Rectal smooth muscle tissue (tissue), 1 donor: ENCODE data around the gene NF1.
A peak's percentile ranks its signal among the peaks of the same experiment; 100 is the strongest.
"Not testable (repeated sequence)": the region's sequence is repeated elsewhere in the genome, so short reads cannot be mapped to it uniquely, and the experiment has no call there.

ENCODE experiments used
- H3K27ac ChIP-seq: one replicate; pipeline ENCODE4 v1.7.0; 2013; ENCODE audit warnings: low read depth, low read length, inconsistent platforms
- H3K27me3 ChIP-seq: one replicate; pipeline ENCODE4 v1.7.0; 2013; ENCODE audit warnings: low read length; ENCODE audit not compliant: control insufficient read depth, insufficient read depth
- H3K36me3 ChIP-seq: one replicate; pipeline ENCODE4 v1.7.0; 2013; ENCODE audit warnings: low read length; ENCODE audit not compliant: control insufficient read depth, insufficient read depth
- H3K4me1 ChIP-seq: one replicate; pipeline ENCODE4 v1.7.0; 2013; ENCODE audit warnings: low read length; ENCODE audit not compliant: control insufficient read depth, insufficient read depth
- H3K4me3 ChIP-seq: one replicate; pipeline ENCODE4 v1.7.0; 2013; ENCODE audit warnings: low read length
- H3K9ac ChIP-seq: one replicate; pipeline ENCODE4 v1.7.0; 2013; ENCODE audit warnings: low read length

Gene NF1

GRCh38 chr17:31256936-31257335 lies 162.2 kb downstream of the NF1 start:
- no peak overlapping the region for H3K9ac ChIP-seq
- no peaks in the 10 kb centered on the region for H3K36me3 ChIP-seq
- no peak overlapping the region for H3K27ac ChIP-seq
- no peaks in the 10 kb centered on the region for H3K4me1 ChIP-seq
- no peak overlapping the region for H3K4me3 ChIP-seq
- no peaks in the 10 kb centered on the region for H3K27me3 ChIP-seq

GRCh38 chr17:31260151-31260550 lies 165.4 kb downstream of the NF1 start:
- Histone ChIP-seq H3K4me3 (no peak overlapping the region), H3K27me3 (no peaks in the 10 kb centered on the region), H3K9ac (no peak overlapping the region), H3K27ac (no peak overlapping the region), H3K4me1 (no peaks in the 10 kb centered on the region), H3K36me3 (no peaks in the 10 kb centered on the region)

GRCh38 chr17:31261601-31262000 lies 166.8 kb downstream of the NF1 start:
- no peaks in the 10 kb centered on the region for H3K36me3 ChIP-seq
- no peak overlapping the region for H3K4me3 ChIP-seq
- H3K27me3 ChIP-seq = no peaks in the 10 kb centered on the region
- no peaks in the 10 kb centered on the region for H3K4me1 ChIP-seq
- H3K9ac ChIP-seq = no peak overlapping the region
- H3K27ac ChIP-seq = no peak overlapping the region

GRCh38 chr17:31262923-31263322 lies 168.1 kb downstream of the NF1 start:
- not testable (repeated sequence) for H3K27ac ChIP-seq, H3K4me3 ChIP-seq, H3K36me3 ChIP-seq, H3K27me3 ChIP-seq, H3K4me1 ChIP-seq, H3K9ac ChIP-seq

GRCh38 chr17:31266042-31266441 lies 171.3 kb downstream of the NF1 start:
- Histone ChIP-seq H3K27ac (no peak overlapping the region), H3K9ac (no peak overlapping the region), H3K4me1 (peaks cover 9% of the 10 kb centered on the region), H3K36me3 (peaks cover 7% of the 10 kb centered on the region), H3K27me3 (no peaks in the 10 kb centered on the region), H3K4me3 (no peak overlapping the region)

GRCh38 chr17:31269036-31269577 lies 174.3 kb downstream of the NF1 start:
- H3K27me3 ChIP-seq = no peaks in the 10 kb centered on the region
- no peak overlapping the region for H3K27ac ChIP-seq
- H3K9ac ChIP-seq = no peak overlapping the region
- H3K36me3 ChIP-seq = peaks cover 7% of the 10 kb centered on the region
- H3K4me3 ChIP-seq = no peak overlapping the region
- peaks cover 9% of the 10 kb centered on the region for H3K4me1 ChIP-seq

GRCh38 chr17:31269578-31269983 lies 174.8 kb downstream of the NF1 start:
- H3K9ac ChIP-seq = no peak overlapping the region
- no peaks in the 10 kb centered on the region for H3K27me3 ChIP-seq
- H3K4me3 ChIP-seq = no peak overlapping the region
- H3K4me1 ChIP-seq = peaks cover 9% of the 10 kb centered on the region
- H3K27ac ChIP-seq = peak overlapping the region; percentile 23
- H3K36me3 ChIP-seq = peaks cover 7% of the 10 kb centered on the region

GRCh38 chr17:31272236-31272635 lies 177.5 kb downstream of the NF1 start:
- peaks cover 8% of the 10 kb centered on the region for H3K36me3 ChIP-seq

GRCh38 chr17:31272803-31273202 lies 178.0 kb downstream of the NF1 start:
- H3K4me3 ChIP-seq = no peak overlapping the region
- H3K27me3 ChIP-seq = no peaks in the 10 kb centered on the region
- H3K27ac ChIP-seq = no peak overlapping the region
- no peak overlapping the region for H3K9ac ChIP-seq
- peaks cover 9% of the 10 kb centered on the region for H3K4me1 ChIP-seq
- H3K36me3 ChIP-seq = peaks cover 9% of the 10 kb centered on the region

More at GRCh38 chr17:31272236-31272635, 177.5 kb downstream of the NF1 start:
- Histone ChIP-seq H3K4me3 (no peak overlapping the region), H3K27me3 (no peaks in the 10 kb centered on the region), H3K4me1 (peaks cover 9% of the 10 kb centered on the region), H3K27ac (no peak overlapping the region), H3K9ac (no peak overlapping the region)

- H3K36me3 ChIP-seq = peaks cover 9% of the 10 kb centered on the region
- H3K9ac ChIP-seq = no peak overlapping the region
- H3K27me3 ChIP-seq = no peaks in the 10 kb centered on the region
- no peak overlapping the region for H3K27ac ChIP-seq
- H3K4me3 ChIP-seq = no peak overlapping the region
- peaks cover 9% of the 10 kb centered on the region for H3K4me1 ChIP-seq
These were observed 178.7 kb downstream of the NF1 start for GRCh38 chr17:31273516-31273915.

GRCh38 chr17:31274252-31274651 lies 179.5 kb downstream of the NF1 start:
- H3K36me3 ChIP-seq = peaks cover 9% of the 10 kb centered on the region
- H3K27me3 ChIP-seq = no peaks in the 10 kb centered on the region
- H3K9ac ChIP-seq = no peak overlapping the region
- H3K27ac ChIP-seq = no peak overlapping the region
- H3K4me3 ChIP-seq = no peak overlapping the region
- peaks cover 5% of the 10 kb centered on the region for H3K4me1 ChIP-seq

- no peak overlapping the region for H3K9ac ChIP-seq
- no peak overlapping the region for H3K27ac ChIP-seq
- H3K27me3 ChIP-seq = no peaks in the 10 kb centered on the region
- no peaks in the 10 kb centered on the region for H3K4me1 ChIP-seq
- H3K4me3 ChIP-seq = no peak overlapping the region
- peaks cover 2% of the 10 kb centered on the region for H3K36me3 ChIP-seq
These were observed 180.3 kb downstream of the NF1 start for GRCh38 chr17:31275116-31275515.

GRCh38 chr17:31279401-31279800 lies 184.6 kb downstream of the NF1 start:
- H3K36me3 ChIP-seq = peaks cover 2% of the 10 kb centered on the region
- H3K9ac ChIP-seq = no peak overlapping the region
- no peak overlapping the region for H3K27ac ChIP-seq
- H3K4me1 ChIP-seq = no peaks in the 10 kb centered on the region
- H3K4me3 ChIP-seq = no peak overlapping the region
- no peaks in the 10 kb centered on the region for H3K27me3 ChIP-seq
